BE2C (cell line): Measurements from ENCODE around the gene TBC1D10B.

Experiments
- DNase-seq: peaks from one replicate; pipeline ENCODE4 v3.0.0-alpha.2; 2020
- H3K27me3 ChIP-seq: fragments of 250-450 bp; sonication (Bioruptor Pico); 2 replicates; pipeline ENCODE4 v1.5.1; 2020; ENCODE audit warnings: mild to moderate bottlenecking
- H3K36me3 ChIP-seq: fragments of 250-450 bp; sonication (Bioruptor Pico); 2 replicates; pipeline ENCODE4 v1.5.1; 2020; ENCODE audit warnings: mild to moderate bottlenecking
- H3K4me1 ChIP-seq: fragments of 250-450 bp; sonication (Bioruptor Pico); 2 replicates; pipeline ENCODE4 v1.5.1; 2020
- H3K4me3 ChIP-seq: 2 replicates; pipeline ENCODE4 v1.5.1; 2011; ENCODE audit warnings: low read depth, low read length
- H3K9me3 ChIP-seq: fragments of 250-450 bp; sonication (Bioruptor Pico); 2 replicates; pipeline ENCODE4 v1.5.1; 2020
- TF ChIP-seq, protein P1 (sequence below): IDR thresholded peaks from 2 replicates; pipeline ENCODE4 v1.5.1; 2012; ENCODE audit warnings: mild to moderate bottlenecking, low read depth, low read length

Gene TBC1D10B

DNA sequence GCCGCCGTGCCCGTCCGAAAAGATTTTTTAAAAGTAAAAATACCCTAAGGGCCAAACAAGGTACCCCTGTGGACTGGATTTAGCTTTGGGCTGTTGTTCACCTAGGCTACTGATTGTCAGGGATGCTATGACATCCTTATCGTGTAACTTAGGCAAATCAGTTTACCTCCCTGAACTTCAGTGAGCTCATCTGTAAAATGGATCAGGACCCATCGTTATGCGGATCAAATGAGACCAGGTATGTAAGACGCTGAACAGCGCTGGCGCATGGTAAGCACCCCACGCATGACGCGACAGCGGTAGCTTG, 36.5 kb upstream of the TBC1D10B start:
- Histone ChIP-seq H3K4me1 (peaks cover 6% of the 10 kb centered on the region; the same call in 1 of the 2 replicates), H3K27me3 (no peaks in the 10 kb centered on the region), H3K36me3 (peaks cover 5% of the 10 kb centered on the region; the same call in 1 of the 2 replicates), H3K9me3 (no peaks in the 10 kb centered on the region), H3K4me3 (peak overlapping the region; percentile 77)
- TF ChIP-seq, protein P1, sequence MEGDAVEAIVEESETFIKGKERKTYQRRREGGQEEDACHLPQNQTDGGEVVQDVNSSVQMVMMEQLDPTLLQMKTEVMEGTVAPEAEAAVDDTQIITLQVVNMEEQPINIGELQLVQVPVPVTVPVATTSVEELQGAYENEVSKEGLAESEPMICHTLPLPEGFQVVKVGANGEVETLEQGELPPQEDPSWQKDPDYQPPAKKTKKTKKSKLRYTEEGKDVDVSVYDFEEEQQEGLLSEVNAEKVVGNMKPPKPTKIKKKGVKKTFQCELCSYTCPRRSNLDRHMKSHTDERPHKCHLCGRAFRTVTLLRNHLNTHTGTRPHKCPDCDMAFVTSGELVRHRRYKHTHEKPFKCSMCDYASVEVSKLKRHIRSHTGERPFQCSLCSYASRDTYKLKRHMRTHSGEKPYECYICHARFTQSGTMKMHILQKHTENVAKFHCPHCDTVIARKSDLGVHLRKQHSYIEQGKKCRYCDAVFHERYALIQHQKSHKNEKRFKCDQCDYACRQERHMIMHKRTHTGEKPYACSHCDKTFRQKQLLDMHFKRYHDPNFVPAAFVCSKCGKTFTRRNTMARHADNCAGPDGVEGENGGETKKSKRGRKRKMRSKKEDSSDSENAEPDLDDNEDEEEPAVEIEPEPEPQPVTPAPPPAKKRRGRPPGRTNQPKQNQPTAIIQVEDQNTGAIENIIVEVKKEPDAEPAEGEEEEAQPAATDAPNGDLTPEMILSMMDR, result no peak
- no peak for DNase-seq

DNA sequence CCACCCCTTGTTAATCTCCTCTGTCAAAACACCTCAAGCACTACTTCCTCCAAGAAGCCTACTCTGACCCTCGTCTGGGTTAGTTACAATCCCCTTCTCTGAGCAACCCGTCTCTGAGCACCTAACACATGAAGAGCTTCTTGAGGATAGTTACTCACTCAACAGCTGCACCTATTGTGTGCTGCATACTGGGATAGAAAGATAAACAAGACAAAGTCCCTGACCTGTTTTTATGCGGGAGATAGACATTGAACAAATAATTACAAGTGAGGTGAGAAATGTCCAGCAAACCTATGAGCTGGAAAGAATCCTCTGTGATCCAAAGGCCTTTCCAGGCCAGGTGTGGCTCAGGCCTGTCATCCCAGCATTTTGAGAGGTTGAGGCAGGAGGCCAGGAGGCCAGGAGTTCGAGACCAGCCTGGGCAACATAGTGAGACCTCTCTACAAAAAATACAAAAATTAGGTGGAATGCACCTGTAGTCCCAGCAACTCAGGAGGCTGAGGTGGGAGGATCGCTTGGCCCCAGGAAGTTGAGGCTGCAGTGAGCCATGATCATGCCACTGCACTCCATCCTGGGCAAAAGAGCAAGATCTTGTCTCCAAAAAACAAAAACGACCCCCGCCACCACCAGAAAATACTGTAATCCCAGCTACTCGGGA, 31.6 kb upstream of the TBC1D10B start:
- H3K4me3 ChIP-seq, result no peak overlapping the region
- peaks cover 24% of the 10 kb centered on the region for H3K36me3 ChIP-seq
- H3K4me1 ChIP-seq, result peaks cover 8% of the 10 kb centered on the region
- DNase-seq, result no peak
- TF ChIP-seq, protein P1, result no peak
- no peaks in the 10 kb centered on the region for H3K27me3 ChIP-seq
- no peaks in the 10 kb centered on the region for H3K9me3 ChIP-seq

DNA sequence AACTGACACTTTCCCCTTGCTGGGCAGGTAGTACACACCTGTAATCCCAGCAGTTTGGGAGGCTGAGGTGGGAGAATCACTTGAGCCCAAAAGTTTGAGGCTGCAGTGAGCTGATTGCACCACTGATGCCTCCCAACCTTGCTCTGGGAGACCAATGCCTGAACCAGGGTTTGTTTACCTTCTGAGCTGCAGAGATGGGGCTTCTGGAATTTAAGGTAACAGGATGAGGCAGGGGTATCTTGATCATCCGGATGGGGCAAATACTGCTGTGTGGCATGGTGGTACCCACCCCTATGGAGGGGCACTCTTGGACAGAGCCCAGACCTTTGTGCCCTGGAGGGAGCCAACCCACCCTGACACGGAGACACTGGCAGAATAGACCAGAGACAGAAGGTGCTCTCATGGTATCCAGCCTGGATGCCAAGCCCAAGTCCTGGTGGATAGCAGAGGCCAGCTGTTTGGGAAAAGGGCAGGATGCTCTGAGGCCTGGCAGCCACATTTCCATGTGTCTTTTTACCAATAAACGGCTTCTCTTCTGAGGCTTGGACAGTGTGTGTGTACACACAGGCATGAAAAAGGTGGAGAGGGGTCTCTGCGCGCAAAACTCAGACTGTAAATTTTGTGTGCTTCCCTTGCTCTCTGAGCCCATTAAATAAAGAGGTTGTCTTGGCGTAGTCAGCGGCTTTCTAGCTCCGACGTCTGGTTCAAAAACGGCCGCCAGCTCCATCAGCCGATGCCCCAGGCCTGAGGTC, 29.3 kb upstream of the TBC1D10B start:
- no peaks in the 10 kb centered on the region for H3K27me3 ChIP-seq
- peak; percentile 27 for DNase-seq
- peaks cover 8% of the 10 kb centered on the region for H3K4me1 ChIP-seq
- TF ChIP-seq, protein P1, result no peak
- no peaks in the 10 kb centered on the region for H3K9me3 ChIP-seq
- H3K36me3 ChIP-seq, result peaks cover 25% of the 10 kb centered on the region
- H3K4me3 ChIP-seq, result peak overlapping the region; percentile 77

DNA sequence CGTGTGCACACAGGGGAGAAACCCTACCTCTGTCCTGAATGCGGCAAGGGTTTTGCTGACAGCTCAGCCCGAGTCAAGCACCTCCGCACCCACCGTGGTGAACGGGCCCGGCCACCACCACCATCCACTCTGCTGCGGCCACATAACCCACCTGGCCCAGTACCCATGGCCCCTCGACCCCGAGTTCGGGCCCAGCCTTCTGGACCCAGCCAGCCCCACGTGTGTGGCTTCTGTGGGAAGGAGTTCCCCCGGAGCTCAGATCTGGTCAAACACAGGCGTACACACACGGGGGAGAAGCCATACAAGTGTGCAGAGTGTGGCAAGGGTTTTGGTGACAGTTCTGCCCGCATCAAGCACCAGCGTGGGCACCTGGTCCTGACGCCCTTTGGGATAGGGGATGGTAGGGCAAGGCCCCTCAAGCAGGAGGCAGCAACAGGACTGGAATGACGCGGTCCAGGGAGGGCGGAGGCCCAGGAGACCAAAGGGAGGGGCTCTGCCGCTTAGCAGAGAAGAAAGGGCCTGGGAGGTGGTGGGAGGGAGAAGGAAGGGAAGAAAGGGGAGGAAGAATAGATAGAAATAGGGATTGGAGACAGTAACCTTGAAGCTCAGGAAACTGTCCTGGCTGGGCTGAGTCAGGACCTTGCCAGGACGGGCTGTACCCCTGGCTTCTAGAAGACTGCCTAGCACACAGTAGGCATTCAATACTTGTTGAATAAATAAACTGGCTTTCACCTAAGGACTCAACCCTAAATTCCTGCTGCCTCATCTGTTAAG, 28.6 kb upstream of the TBC1D10B start:
- Histone ChIP-seq H3K9me3 (no peaks in the 10 kb centered on the region), H3K4me3 (no peak overlapping the region), H3K36me3 (peaks cover 25% of the 10 kb centered on the region), H3K27me3 (no peaks in the 10 kb centered on the region), H3K4me1 (peaks cover 12% of the 10 kb centered on the region)
- TF ChIP-seq, protein P1, result no peak
- no peak for DNase-seq

DNA sequence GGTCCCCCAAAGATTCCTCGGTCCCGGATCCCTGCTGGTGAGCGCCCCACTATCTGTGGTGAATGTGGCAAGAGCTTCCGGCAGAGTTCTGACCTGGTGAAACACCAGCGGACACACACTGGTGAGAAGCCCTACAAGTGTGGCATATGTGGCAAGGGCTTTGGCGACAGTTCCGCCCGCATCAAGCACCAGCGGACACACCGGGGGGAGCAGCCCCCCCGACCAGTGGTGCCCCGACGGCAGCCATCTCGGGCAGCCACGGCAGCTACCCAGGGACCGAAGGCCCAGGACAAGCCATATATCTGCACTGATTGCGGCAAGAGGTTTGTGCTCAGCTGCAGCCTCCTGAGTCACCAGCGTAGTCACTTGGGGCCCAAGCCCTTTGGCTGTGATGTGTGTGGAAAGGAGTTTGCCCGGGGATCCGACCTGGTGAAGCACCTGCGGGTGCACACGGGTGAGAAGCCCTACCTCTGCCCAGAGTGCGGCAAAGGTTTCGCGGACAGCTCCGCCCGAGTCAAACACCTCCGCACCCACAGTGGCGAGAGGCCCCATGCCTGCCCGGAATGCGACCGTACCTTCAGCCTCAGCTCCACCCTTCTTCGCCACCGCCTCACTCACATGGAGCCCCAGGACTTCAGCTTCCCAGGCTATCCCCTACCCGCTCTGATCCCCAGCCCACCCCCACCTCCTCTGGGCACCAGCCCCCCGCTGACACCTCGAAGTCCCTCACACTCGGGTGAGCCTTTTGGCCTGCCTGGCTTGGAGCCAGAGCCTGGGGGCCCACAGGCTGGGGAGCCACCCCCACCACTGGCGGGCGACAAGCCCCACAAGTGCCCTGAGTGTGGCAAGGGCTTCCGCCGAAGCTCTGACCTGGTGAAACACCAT, 27.7 kb upstream of the TBC1D10B start:
- no peaks in the 10 kb centered on the region for H3K27me3 ChIP-seq
- TF ChIP-seq, protein P1, result no peak
- DNase-seq, result no peak
- no peaks in the 10 kb centered on the region for H3K9me3 ChIP-seq
- peaks cover 25% of the 10 kb centered on the region for H3K36me3 ChIP-seq
- peaks cover 12% of the 10 kb centered on the region for H3K4me1 ChIP-seq
- no peak overlapping the region for H3K4me3 ChIP-seq
